Measurements from ENCODE around the gene PCGF3. TPM values are rescaled to one million over a fixed set of nuclear protein-coding genes. Genes with fewer than 3 reads are reported as not detected.

The PCGF3 gene
- total and polyA plus RNA-seq, 3 donors from 2014 or later: 37.3 to 84.8 (median 84.2) TPM

DNA sequence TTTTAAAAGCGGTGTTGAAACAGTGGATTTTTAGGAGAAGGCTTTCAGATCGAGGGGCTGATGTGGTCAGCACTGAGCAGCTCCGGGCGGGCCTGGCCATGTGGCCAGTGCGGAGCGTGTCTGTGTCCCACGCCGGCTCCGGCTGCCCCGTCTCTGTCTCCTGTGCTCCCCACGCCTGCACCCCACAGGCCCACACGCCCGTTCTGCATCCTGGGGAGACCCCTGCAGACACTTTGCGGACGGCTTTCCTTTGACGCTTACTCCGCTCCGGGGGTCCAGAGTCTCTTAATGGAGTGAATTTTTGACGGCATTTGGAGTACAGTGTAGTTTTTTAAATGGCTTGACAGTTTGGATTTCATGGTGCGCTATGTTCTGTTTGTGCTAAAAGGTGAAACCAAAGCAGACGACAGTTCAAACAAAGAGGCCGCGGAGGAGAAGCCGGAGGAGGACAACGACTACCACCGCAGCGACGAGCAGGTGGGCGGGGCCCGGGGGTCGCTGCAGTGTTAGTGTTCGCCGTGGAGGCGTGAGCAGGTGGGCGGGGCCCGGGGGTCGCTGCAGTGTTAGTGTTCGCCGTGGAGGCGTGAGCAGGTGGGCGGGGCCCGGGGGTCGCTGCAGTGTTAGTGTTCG lies 38.7 kb downstream of the PCGF3 start:
- Histone ChIP-seq H3K27me3 (no peaks in the 10 kb centered on the region), H3K4me1 (no peaks in the 10 kb centered on the region), H3K4me3 (peak overlapping the region in 1 of 2 donors; percentile 20), H3K9me3 (no peaks in the 10 kb centered on the region), H3K36me3 (ENCODE audit: low read depth, missing control alignments) (no peaks in the 10 kb centered on the region), H3K27ac (no peak overlapping the region)
- DNase-seq: no peak
- intact Hi-C loops (cut with DNase I; ENCODE audit: low total_unique reads): no loop called here
- TF ChIP-seq, protein P1, sequence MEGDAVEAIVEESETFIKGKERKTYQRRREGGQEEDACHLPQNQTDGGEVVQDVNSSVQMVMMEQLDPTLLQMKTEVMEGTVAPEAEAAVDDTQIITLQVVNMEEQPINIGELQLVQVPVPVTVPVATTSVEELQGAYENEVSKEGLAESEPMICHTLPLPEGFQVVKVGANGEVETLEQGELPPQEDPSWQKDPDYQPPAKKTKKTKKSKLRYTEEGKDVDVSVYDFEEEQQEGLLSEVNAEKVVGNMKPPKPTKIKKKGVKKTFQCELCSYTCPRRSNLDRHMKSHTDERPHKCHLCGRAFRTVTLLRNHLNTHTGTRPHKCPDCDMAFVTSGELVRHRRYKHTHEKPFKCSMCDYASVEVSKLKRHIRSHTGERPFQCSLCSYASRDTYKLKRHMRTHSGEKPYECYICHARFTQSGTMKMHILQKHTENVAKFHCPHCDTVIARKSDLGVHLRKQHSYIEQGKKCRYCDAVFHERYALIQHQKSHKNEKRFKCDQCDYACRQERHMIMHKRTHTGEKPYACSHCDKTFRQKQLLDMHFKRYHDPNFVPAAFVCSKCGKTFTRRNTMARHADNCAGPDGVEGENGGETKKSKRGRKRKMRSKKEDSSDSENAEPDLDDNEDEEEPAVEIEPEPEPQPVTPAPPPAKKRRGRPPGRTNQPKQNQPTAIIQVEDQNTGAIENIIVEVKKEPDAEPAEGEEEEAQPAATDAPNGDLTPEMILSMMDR (IDR thresholded peaks at IDR 0.05): no peak
- 54 to 79% methylated on average over 31 to 37 of the region's 44 CpGs for WGBS, 2 donors

DNA sequence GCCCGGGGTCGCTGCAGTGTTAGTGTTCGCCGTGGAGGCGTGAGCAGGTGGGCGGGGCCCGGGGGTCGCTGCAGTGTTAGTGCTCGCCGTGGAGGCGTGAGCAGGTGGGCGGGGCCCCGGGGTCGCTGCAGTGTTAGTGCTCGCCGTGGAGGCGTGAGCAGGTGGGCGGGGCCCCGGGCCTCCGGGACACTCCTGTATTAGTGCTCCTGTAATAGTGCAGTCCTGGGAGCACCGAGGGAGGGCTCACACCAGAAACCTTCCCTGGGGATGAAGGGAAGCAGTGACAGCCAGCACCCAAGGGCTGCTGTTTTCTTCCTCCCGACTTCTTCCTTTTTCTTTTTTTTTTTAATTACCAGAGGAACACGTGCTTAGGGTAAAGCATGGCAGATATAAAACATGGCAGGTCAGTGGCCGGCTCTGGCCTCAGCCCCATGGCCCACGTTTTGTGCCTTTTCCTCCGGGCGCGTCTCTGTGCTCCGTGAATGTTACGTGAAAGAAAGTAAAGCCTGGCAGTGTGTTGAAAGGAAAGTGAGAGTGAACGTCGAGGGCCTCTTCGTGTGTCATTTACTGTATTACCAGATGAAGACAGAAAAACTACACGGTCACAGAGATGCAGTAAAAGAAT lies 42.0 kb downstream of the PCGF3 start:
- DNase-seq: no peak
- intact Hi-C loops (cut with DNase I; ENCODE audit: low total_unique reads): no loop called here
- 65 to 81% methylated on average over 18 to 20 of the region's 34 CpGs for WGBS, 2 donors
- Histone ChIP-seq H3K4me3 (no peak overlapping the region), H3K4me1 (no peaks in the 10 kb centered on the region), H3K36me3 (ENCODE audit: low read depth, missing control alignments) (no peaks in the 10 kb centered on the region), H3K27ac (no peak overlapping the region), H3K9me3 (no peaks in the 10 kb centered on the region), H3K27me3 (no peaks in the 10 kb centered on the region)
- TF ChIP-seq, protein P1 (IDR thresholded peaks at IDR 0.05): no peak
- TF ChIP-seq POLR2A (IDR thresholded peaks at IDR 0.05): no peak

DNA sequence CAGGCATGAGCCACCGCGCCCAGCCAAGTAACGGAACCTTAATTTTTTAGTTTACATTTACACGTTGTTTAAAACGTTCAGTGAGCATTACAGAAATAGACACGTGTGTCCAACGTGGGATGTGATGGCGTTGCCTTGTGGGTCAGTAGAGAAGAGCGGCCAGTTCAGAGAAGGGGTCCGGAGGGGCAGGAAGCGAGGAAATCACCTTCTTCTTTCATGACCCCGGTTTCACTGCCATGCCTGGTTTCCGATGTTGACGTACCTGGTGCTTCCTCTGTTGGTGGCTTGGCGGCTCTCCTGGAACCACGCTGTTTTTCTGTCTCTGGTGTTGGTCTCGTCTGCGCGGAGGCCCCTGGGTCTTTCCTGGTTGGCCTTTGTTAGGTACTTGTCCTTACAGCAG lies 42.8 kb downstream of the PCGF3 start:
- DNase-seq: no peak
- Histone ChIP-seq H3K9me3 (no peaks in the 10 kb centered on the region), H3K36me3 (ENCODE audit: low read depth, missing control alignments) (no peaks in the 10 kb centered on the region), H3K4me1 (no peaks in the 10 kb centered on the region), H3K27me3 (no peaks in the 10 kb centered on the region), H3K27ac (no peak overlapping the region), H3K4me3 (no peak overlapping the region)
- intact Hi-C loops (cut with DNase I; ENCODE audit: low total_unique reads): no loop called here
- TF ChIP-seq, protein P1 (IDR thresholded peaks at IDR 0.05): no peak
- WGBS, 2 donors: 89 to 91% methylated on average over 19 of the region's 19 CpGs

DNA sequence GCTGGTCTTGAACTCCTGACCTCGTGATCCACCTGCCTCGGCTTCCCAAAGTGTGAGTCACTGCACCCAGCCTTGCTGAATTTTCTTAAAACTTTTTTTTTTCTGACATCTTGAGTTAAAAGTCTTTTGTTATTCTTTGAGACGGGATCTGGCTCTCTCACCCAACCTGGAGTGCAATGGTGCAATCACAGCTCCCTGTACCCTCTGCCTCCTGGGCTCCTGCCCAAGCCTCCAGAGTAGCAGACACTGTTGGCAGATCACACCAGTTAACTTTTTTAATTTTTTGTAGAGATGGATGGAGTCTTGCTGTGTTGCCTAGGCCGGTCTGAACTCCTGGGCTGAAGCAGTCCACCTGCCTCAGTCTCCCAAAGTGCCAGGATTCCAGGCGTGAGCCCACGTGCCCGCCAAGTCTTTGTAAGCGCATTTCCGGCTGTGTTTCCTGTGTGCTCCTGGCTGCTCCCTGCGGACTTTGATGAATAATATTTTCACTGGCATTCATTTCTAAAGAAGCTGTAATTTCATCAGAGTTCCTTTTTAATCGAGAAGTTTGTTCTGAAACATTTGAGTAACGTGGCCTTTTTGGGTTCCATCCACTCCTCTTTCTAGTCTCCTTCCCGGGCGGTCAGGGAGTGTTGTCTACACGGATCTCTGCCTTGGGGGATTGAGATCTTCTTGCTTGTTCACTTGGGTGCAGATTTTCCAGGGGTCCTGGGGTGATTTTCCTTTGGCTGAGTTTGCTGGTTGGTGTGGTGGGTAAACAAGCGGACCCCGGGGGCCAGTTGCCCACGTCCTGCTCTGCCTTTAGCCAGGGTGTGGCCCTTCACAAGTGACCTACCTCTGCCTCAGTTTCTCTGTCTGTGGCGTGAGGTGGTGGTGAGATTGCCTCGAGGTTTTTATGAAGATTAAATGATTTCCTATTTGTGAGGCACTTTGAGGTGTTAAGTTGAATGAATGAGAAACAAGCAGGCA lies 44.4 kb downstream of the PCGF3 start:
- no peak for DNase-seq
- no peaks in the 10 kb centered on the region for H3K4me1 ChIP-seq
- H3K36me3 ChIP-seq (ENCODE audit: low read depth, missing control alignments): no peaks in the 10 kb centered on the region
- WGBS, 2 donors: 75 to 90% methylated on average over 20 of the region's 20 CpGs
- no peak overlapping the region for H3K4me3 ChIP-seq
- TF ChIP-seq POLR2A (IDR thresholded peaks at IDR 0.05): no peak
- TF ChIP-seq, protein P1 (IDR thresholded peaks at IDR 0.05): no peak
- no peaks in the 10 kb centered on the region for H3K27me3 ChIP-seq
- H3K9me3 ChIP-seq: no peaks in the 10 kb centered on the region
- H3K27ac ChIP-seq: no peak overlapping the region
- intact Hi-C loops (cut with DNase I; ENCODE audit: low total_unique reads): no loop called here

All from testis (tissue), 3 donors.